Lung (tissue), 12 donors: Measurements from ENCODE around the gene FLT3LG. TPM values are rescaled to one million over a fixed set of nuclear protein-coding genes. Genes with fewer than 3 reads are reported as not detected.

Source experiments
- ATAC-seq: fragments of 200-7000 bp; cut with Tn5 transposase; one replicate; pipeline ENCODE4 v1.9.1; 2020; ENCODE audit warnings: moderate number of reproducible peaks; ENCODE audit not compliant: insufficient read depth, low FRiP score
- DNase-seq, 3 donors: peaks; one replicate each; pipeline ENCODE4 v3.0.0-alpha.2; 2013 to 2017
- H3K27ac ChIP-seq, 2 donors: one replicate each; pipeline ENCODE4 v1.5.1; 2013; ENCODE audit warnings: mild to moderate bottlenecking in 2 of 2, moderate library complexity in 2 of 2, control low read depth in 1 of 2, inconsistent platforms in 1 of 2, low read depth in 1 of 2, low read length in 1 of 2
- H3K27me3 ChIP-seq, 3 donors: one replicate each; pipeline ENCODE4 v1.5.1; 2013; ENCODE audit warnings: low read length in 2 of 3; ENCODE audit not compliant: control insufficient read depth in 3 of 3, insufficient read depth in 3 of 3
- H3K36me3 ChIP-seq, 4 donors: one replicate each; pipeline ENCODE4 v1.5.1; 2013; ENCODE audit warnings: low read length in 4 of 4, mild to moderate bottlenecking in 1 of 4, moderate library complexity in 1 of 4; ENCODE audit not compliant: control insufficient read depth in 4 of 4, insufficient read depth in 4 of 4
- H3K4me1 ChIP-seq, 5 donors: one replicate each; pipeline ENCODE4 v1.5.1; 2013; ENCODE audit warnings: low read length in 5 of 5, mild to moderate bottlenecking in 2 of 5, moderate library complexity in 1 of 5; ENCODE audit not compliant: control insufficient read depth in 5 of 5, insufficient read depth in 5 of 5
- H3K4me3 ChIP-seq: one replicate; pipeline ENCODE4 v1.5.1; 2013; ENCODE audit warnings: mild to moderate bottlenecking, control low read depth, moderate library complexity
- H3K9ac ChIP-seq, 2 donors: one replicate each; pipeline ENCODE4 v1.5.1; 2013; ENCODE audit warnings: low read length in 2 of 2, control low read depth in 1 of 2; ENCODE audit not compliant: insufficient read depth in 1 of 2
- H3K9me3 ChIP-seq, 4 donors: one replicate each; pipeline ENCODE4 v1.5.1; 2013; ENCODE audit warnings: low read length in 3 of 4, mild to moderate bottlenecking in 1 of 4, moderate library complexity in 1 of 4; ENCODE audit not compliant: control insufficient read depth in 4 of 4, insufficient read depth in 3 of 4
- WGBS, 2 donors: extraction: QIAGEN DNeasy Blood & Tissue Kit; methylation state at CpG; one replicate each; pipeline ENCODE4 v1.1.7; 2013; 5-methylcytosine and 5-hydroxymethylcytosine counted together
- polyA plus RNA-seq, 2 donors: library from polyadenylated mRNA; stranded (reverse); fragments of 200-250 nt; gene quantifications; one replicate each; pipeline ENCODE4 v1.2.1, GENCODE V29; 2013
- total RNA-seq, 2 donors: library from RNA; depleted of rRNA in 1 of 2; stranded (reverse); fragments of >200 nt in 1 of 2; gene quantifications; one replicate each; pipeline ENCODE4 v1.2.1, GENCODE V29; 2014 to 2021
- TF ChIP-seq, protein P1 (sequence below): IDR thresholded peaks from 2 replicates; pipeline ENCODE4 v1.5.1; 2012; ENCODE audit warnings: mild to moderate bottlenecking; ENCODE audit errors: control extremely low read depth, extremely low read depth
- donor health status: control.
- donor health status: control.
- donor health status: Bipolar disorder and iron deficiency.
- donor health status: healthy.
- donor health status: DM: yes; HTN: yes; CAD: no.

Gene FLT3LG
- total and polyA plus RNA-seq, 4 donors, result 2.9 to 15.0 (median 9.2) TPM

DNA sequence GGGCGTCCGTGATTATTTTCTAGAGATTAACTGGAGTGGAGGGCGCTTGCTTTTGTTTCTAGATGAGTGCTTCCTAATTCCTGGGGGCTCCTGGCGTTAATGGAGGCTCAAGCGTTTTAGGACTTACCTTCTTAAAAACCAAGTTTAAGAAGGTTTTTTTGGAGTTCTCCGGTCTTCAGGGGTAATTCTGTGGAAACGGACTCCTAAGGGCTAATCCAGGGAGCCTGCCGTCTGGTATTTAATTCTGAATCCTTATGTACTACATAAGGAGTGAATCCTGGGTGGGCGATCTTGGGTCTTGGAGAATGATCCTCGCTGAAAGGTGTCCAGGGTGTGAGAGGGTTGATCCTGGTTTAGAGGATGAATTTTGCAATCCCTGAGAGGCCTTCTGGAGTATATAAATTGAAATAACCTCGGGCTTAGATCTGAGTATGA, 22.6 kb downstream of the FLT3LG start:
- ATAC-seq (no peak), DNase-seq (no peak)
- peak overlapping the region; percentile 86 to 94 for H3K27ac ChIP-seq
- H3K4me1 ChIP-seq, result peaks cover 0 to 17% (median 12%) of the 10 kb centered on the region in 5 donors
- no peaks in the 10 kb centered on the region for H3K9me3 ChIP-seq
- H3K4me3 ChIP-seq, result peak overlapping the region; percentile 72
- H3K36me3 ChIP-seq, result peaks cover 12 to 38% (median 34%) of the 10 kb centered on the region in 4 donors
- TF ChIP-seq, protein P1, sequence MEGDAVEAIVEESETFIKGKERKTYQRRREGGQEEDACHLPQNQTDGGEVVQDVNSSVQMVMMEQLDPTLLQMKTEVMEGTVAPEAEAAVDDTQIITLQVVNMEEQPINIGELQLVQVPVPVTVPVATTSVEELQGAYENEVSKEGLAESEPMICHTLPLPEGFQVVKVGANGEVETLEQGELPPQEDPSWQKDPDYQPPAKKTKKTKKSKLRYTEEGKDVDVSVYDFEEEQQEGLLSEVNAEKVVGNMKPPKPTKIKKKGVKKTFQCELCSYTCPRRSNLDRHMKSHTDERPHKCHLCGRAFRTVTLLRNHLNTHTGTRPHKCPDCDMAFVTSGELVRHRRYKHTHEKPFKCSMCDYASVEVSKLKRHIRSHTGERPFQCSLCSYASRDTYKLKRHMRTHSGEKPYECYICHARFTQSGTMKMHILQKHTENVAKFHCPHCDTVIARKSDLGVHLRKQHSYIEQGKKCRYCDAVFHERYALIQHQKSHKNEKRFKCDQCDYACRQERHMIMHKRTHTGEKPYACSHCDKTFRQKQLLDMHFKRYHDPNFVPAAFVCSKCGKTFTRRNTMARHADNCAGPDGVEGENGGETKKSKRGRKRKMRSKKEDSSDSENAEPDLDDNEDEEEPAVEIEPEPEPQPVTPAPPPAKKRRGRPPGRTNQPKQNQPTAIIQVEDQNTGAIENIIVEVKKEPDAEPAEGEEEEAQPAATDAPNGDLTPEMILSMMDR, result no peak
- peak overlapping the region; percentile 98 to 99 for H3K9ac ChIP-seq
- no peaks in the 10 kb centered on the region for H3K27me3 ChIP-seq
- WGBS, 2 donors, result 0 to 1% methylated on average over 11 of the region's 11 CpGs

DNA sequence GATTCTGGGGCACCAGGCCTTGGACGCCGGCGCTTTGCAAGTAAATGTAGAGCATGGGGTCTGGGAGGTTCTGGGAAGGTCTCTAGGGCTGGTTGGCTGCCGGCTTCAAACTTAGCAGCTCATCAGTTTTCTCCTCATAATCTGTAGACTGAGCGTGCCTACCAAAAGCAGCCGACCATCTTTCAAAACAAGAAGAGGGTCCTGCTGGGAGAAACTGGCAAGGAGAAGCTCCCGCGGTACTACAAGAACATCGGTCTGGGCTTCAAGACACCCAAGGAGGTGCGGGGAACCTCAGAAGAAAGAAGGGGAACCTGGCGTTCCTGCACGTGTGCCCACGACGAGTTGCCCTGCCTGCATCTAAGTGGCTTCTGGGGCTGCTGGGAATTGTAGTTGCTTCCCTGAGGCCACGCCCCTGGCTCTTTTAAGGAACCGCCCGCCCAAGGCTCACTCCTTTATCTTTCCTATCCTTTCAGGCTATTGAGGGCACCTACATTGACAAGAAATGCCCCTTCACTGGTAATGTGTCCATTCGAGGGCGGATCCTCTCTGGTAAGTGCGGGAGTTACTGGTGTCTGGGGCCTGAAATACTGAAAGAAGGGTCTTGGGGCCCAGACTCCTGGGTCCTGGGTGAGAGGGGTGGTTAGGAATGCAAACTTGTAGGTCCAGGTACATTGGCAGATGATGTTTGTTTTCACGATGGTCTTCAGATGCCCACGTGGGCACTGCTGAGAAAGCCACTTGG, 23.2 kb downstream of the FLT3LG start:
- WGBS, 2 donors, result 14 to 23% methylated on average over 22 of the region's 22 CpGs
- Histone ChIP-seq H3K9ac (peak overlapping the region; percentile 98 to 99), H3K36me3 (peaks cover 12 to 32% (median 28%) of the 10 kb centered on the region in 4 donors), H3K4me3 (peak overlapping the region; percentile 72), H3K27me3 (no peaks in the 10 kb centered on the region), H3K4me1 (peaks cover 0 to 17% (median 12%) of the 10 kb centered on the region in 5 donors), H3K27ac (peak overlapping the region; percentile 86 to 94), H3K9me3 (no peaks in the 10 kb centered on the region)
- ATAC-seq (no peak), DNase-seq (peak; percentile 45 to 53 (median 46))
- TF ChIP-seq, protein P1, result no peak

DNA sequence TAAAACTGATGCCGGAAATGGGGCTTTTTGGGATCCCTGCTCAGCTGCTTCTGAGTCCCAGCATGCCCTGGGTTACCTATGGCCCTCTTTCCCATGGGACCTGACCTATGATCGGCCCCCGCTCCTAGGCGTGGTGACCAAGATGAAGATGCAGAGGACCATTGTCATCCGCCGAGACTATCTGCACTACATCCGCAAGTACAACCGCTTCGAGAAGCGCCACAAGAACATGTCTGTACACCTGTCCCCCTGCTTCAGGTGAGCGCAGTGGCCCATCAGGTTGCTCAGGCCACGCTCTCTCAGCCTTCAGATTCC, 23.7 kb downstream of the FLT3LG start:
- peak overlapping the region in 1 of 2 donors; percentile 58 for H3K27ac ChIP-seq
- H3K4me3 ChIP-seq, result peak overlapping the region; percentile 7
- peaks cover 7 to 31% (median 24%) of the 10 kb centered on the region in 4 donors for H3K36me3 ChIP-seq
- peaks cover 0 to 21% (median 12%) of the 10 kb centered on the region in 5 donors for H3K4me1 ChIP-seq
- DNase-seq (no peak), ATAC-seq (no peak)
- H3K9me3 ChIP-seq, result no peaks in the 10 kb centered on the region
- H3K27me3 ChIP-seq, result no peaks in the 10 kb centered on the region
- TF ChIP-seq, protein P1, result no peak
- 87 to 95% methylated on average over 12 of the region's 12 CpGs for WGBS, 2 donors
- peak overlapping the region in 1 of 2 donors; percentile 99 for H3K9ac ChIP-seq
